Neural cell (in vitro differentiated cells): ENCODE results near the gene NPEPL1.

Experiments
- EP300 ChIP-seq: fragments of 450-650 bp; conservative IDR thresholded peaks from 2 replicates; pipeline ENCODE4 v1.6.1; 2014; ENCODE audit warnings: antibody characterized with exemption, mild to moderate bottlenecking, moderate library complexity; ENCODE audit not compliant: poor library complexity, severe bottlenecking
- EZH2 ChIP-seq: fragments of 200-600, 300-800 bp; shearing (Covaris generic), sonication (generic); IDR thresholded peaks from 2 replicates; pipeline ENCODE4 v1.6.1; 2014; ENCODE audit warnings: antibody characterized with exemption, low read length, borderline replicate concordance, mild to moderate bottlenecking; ENCODE audit not compliant: insufficient read depth, poor library complexity, severe bottlenecking
- POLR2AphosphoS5 ChIP-seq: IDR thresholded peaks from 2 replicates; pipeline ENCODE4 v1.6.1; 2012
- TF ChIP-seq, protein P1 (sequence below): fragments of 450-650 bp; IDR thresholded peaks from 2 replicates; pipeline ENCODE4 v1.5.1; 2014; ENCODE audit warnings: antibody characterized with exemption, mild to moderate bottlenecking, moderate library complexity; ENCODE audit not compliant: poor library complexity, severe bottlenecking

DNA sequence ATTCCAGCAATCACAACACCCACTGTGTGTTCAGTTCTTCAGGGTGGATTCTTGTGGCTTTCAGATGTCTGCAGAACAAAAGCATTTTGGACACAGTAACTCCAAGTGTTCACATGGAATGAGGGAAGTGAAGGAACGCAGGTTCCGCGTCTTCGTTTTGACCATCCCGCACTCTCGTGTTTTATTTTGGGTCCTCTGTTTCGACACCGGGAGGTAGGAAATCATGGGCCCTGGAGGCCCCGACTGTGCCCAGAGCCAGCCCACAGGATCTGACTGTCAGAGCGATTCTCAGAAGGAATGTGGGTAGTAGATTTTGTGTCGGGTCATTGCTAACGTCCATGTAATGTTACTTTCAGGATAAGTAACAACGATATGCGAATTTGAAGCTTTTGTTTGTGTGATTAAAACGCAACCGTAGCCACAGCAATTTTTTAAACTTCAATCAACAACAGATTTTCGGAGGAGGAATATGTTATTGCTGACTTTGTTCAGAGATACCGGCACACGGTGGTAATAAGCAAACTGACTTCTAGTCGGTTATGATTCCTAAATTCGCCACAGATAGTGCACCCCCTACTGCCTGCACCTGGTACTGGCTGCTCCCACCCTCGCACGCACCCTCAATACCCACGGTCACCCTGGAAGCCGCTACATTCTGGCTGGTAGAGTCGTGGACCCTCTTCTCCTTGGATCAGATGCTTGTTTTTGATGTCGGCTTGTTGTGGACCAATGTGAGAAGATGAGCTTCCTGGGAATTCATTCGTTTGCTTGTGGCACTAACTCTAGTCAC lies 10.5 kb downstream of the NPEPL1 start:
- TF ChIP-seq, protein P1, sequence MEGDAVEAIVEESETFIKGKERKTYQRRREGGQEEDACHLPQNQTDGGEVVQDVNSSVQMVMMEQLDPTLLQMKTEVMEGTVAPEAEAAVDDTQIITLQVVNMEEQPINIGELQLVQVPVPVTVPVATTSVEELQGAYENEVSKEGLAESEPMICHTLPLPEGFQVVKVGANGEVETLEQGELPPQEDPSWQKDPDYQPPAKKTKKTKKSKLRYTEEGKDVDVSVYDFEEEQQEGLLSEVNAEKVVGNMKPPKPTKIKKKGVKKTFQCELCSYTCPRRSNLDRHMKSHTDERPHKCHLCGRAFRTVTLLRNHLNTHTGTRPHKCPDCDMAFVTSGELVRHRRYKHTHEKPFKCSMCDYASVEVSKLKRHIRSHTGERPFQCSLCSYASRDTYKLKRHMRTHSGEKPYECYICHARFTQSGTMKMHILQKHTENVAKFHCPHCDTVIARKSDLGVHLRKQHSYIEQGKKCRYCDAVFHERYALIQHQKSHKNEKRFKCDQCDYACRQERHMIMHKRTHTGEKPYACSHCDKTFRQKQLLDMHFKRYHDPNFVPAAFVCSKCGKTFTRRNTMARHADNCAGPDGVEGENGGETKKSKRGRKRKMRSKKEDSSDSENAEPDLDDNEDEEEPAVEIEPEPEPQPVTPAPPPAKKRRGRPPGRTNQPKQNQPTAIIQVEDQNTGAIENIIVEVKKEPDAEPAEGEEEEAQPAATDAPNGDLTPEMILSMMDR: no peak
- no peak for TF ChIP-seq EP300
- TF ChIP-seq POLR2AphosphoS5: no peak
- no peak for TF ChIP-seq EZH2
